ENCODE results near the gene SPATA6L.

- TF ChIP-seq CTCF (IDR thresholded peaks at IDR 0.05): no peak
- TF ChIP-seq POLR2A (IDR thresholded peaks at IDR 0.05): no peak
Measured at GRCh38 chr9:4588721-4589120, 77.6 kb downstream of the SPATA6L start.

Measured in lower leg skin (tissue), 3 donors.